Myometrial cell (primary cell): Measurements from ENCODE around the gene EIF3C. TPM values are rescaled to one million over a fixed set of nuclear protein-coding genes. Genes with fewer than 3 reads are reported as not detected.

ENCODE experiments used
- total RNA-seq: library from RNA; depleted of rRNA; stranded (reverse); fragments of >200 nt; gene quantifications from 2 replicates; pipeline ENCODE4 v1.2.3, GENCODE V29; 2015

EIF3C gene
- total RNA-seq = 127 and 137 TPM in 2 replicates

GRCh38 chr16:28711220-28712083 is at the start of gene EIF3C:
TSS of gene EIF3C (plus strand) at chr16:28711464. CDS start at chr16:28711687, 223 bp downstream.

GRCh38 chr16:28751487-28751886 is 40.2 kb downstream of the EIF3C start, which contains the start of gene NPIPB9:
TSS of gene NPIPB9 (plus strand) at chr16:28751787.

Other genes starting within 250 kb of the EIF3C start
- not detected in 2 replicates for gene NPIPB7, start 239.1 kb upstream of the EIF3C start, total RNA-seq
- gene CLN3, start 219.4 kb upstream of the EIF3C start, total RNA-seq = 16.1 and 19.0 TPM in 2 replicates
- gene APOBR, start 216.8 kb upstream of the EIF3C start, total RNA-seq = not detected in 2 replicates
- gene IL27, start 204.6 kb upstream of the EIF3C start, total RNA-seq = not detected in 2 replicates
- gene NUPR1, start 172.5 kb upstream of the EIF3C start, total RNA-seq = 28.7 and 29.1 TPM in 2 replicates
- 11.2 and 14.7 TPM in 2 replicates for gene SGF29, start 157.5 kb upstream of the EIF3C start, total RNA-seq
- gene SULT1A2, start 114.4 kb upstream of the EIF3C start, total RNA-seq = 0.58 TPM in 1 of 2 replicates, not detected in the other
- gene SULT1A1, start 101.4 kb upstream of the EIF3C start, total RNA-seq = 4.6 and 5.2 TPM in 2 replicates
- gene NPIPB8, start 73.4 kb upstream of the EIF3C start, total RNA-seq = not detected in 2 replicates
- not detected in 2 replicates for gene NPIPB9, start 40.3 kb downstream of the EIF3C start, total RNA-seq
- gene ATXN2L, start 111.5 kb downstream of the EIF3C start, total RNA-seq = 45.6 and 60.1 TPM in 2 replicates
- 204 and 207 TPM in 2 replicates for gene TUFM, start 134.9 kb downstream of the EIF3C start, total RNA-seq
- gene SH2B1, start 152.4 kb downstream of the EIF3C start, total RNA-seq = 30.6 and 36.7 TPM in 2 replicates
- 0.29 TPM in 1 of 2 replicates, not detected in the other for gene ATP2A1, start 167.0 kb downstream of the EIF3C start, total RNA-seq
- gene RABEP2, start 213.8 kb downstream of the EIF3C start, total RNA-seq = 22.2 and 31.4 TPM in 2 replicates
- not detected in 2 replicates for gene CD19, start 220.5 kb downstream of the EIF3C start, total RNA-seq
- 20.0 and 21.6 TPM in 2 replicates for gene NFATC2IP, start 239.5 kb downstream of the EIF3C start, total RNA-seq